HepG2 (cell line): ENCODE results near the gene ZIK1. TPM values are rescaled to one million over a fixed set of nuclear protein-coding genes. Genes with fewer than 3 reads are reported as not detected.

Source experiments
- ATAC-seq: fragments of 200-7000 bp; cut with Tn5 transposase; 3 replicates; pipeline ENCODE4 v1.9.1; 2020; ENCODE audit warnings: mild to moderate bottlenecking, moderate library complexity
- BruUV-seq: library from RNA; stranded (reverse); fragments of 400-500 nt; replicated peaks from 2 replicates; lab custom pipeline; 2021; lab: Mats Ljungman, UMichigan
- CTCF ChIA-PET: fragments of 300-600 bp; formaldehyde crosslinking; extraction: SDS; loops from one replicate; lab custom pipeline; 2021; ENCODE audit warnings: low total read pairs, inconsistent platforms, low intra/inter-chr PET ratio; lab: Yijun Ruan, JAX
- POLR2A ChIA-PET: fragments of 350-600 bp; sonication (Branson Sonifier 250); formaldehyde crosslinking; loops from one replicate; lab custom pipeline; 2020; ENCODE audit warnings: antibody characterized with exemption, inconsistent platforms; lab: Yijun Ruan, JAX
- DNase-seq: peaks from one replicate; pipeline ENCODE4 v3.0.0-alpha.2; 2015; ENCODE audit warnings: low spot score
- FAIRE-seq: peaks from 3 replicates; lab custom pipeline; 2011; peaks lifted over from hg19 to GRCh38; lab: Jason Lieb, UNC
- H2AFZ ChIP-seq: one replicate; pipeline ENCODE4 v1.6.1; 2011; ENCODE audit warnings: low read length, inconsistent platforms
- H3K27ac ChIP-seq: fragments of 300-600 bp; 3 replicates; pipeline ENCODE4 v1.8.0; 2011; ENCODE audit warnings: mixed run types, mild to moderate bottlenecking, mixed read lengths, low read length, inconsistent platforms; ENCODE audit not compliant: insufficient read depth; ENCODE audit errors: extremely low read length
- H3K27me3 ChIP-seq, 2 experiments: fragments of 200-600 bp in 1 of 2; 2 replicates in 1 of 2; 3 replicates in 1 of 2; pipeline versions ENCODE4 v1.6.0 to v1.8.0; 2011; ENCODE audit warnings: low read length in 2 of 2, mild to moderate bottlenecking in 2 of 2, moderate library complexity in 2 of 2, inconsistent platforms in 1 of 2; ENCODE audit not compliant: insufficient read depth in 2 of 2, control insufficient read depth in 1 of 2
- H3K36me3 ChIP-seq, 2 experiments: fragments of 200-600 bp in 1 of 2; replicated peaks in 1 of 2; 2 replicates in 1 of 2; 3 replicates in 1 of 2; pipeline versions ENCODE4 v1.5.1 to v1.8.0; 2011; ENCODE audit warnings: low read length in 2 of 2, inconsistent platforms in 1 of 2; ENCODE audit not compliant: insufficient read depth in 2 of 2, control insufficient read depth in 1 of 2
- H3K4me1 ChIP-seq: 2 replicates; pipeline ENCODE4 v1.5.1; 2012; ENCODE audit warnings: low read length, inconsistent platforms; ENCODE audit not compliant: insufficient read depth
- H3K4me2 ChIP-seq: 2 replicates; pipeline ENCODE4 v1.6.0; 2011; ENCODE audit warnings: low read depth, low read length, inconsistent platforms
- H3K4me3 ChIP-seq, 3 experiments: fragments of 200-600 bp in 1 of 3; sonication (generic), shearing (Covaris generic) in 1 of 3; replicated peaks in 1 of 3; 2 replicates each; pipeline ENCODE4 v1.5.1; 2011 to 2016; ENCODE audit warnings: low read length in 3 of 3, inconsistent platforms in 2 of 3, low read depth in 2 of 3, mild to moderate bottlenecking in 2 of 3, control low read depth in 1 of 3, mixed read lengths in 1 of 3; ENCODE audit not compliant: insufficient read depth in 1 of 3
- H3K79me2 ChIP-seq: one replicate; pipeline ENCODE4 v1.6.1; 2011; ENCODE audit warnings: low read length, inconsistent platforms; ENCODE audit not compliant: insufficient read depth
- H3K9ac ChIP-seq: 2 replicates; pipeline ENCODE4 v1.6.0; 2011; ENCODE audit warnings: mild to moderate bottlenecking, low read depth, low read length, inconsistent platforms; ENCODE audit not compliant: insufficient read depth
- H3K9me3 ChIP-seq: 2 replicates; pipeline ENCODE4 v1.5.1; 2012; ENCODE audit warnings: mild to moderate bottlenecking, low read length
- H4K20me1 ChIP-seq: 2 replicates; pipeline ENCODE4 v1.6.0; 2011; ENCODE audit warnings: inconsistent platforms, mild to moderate bottlenecking, low read length, moderate library complexity; ENCODE audit not compliant: insufficient read depth
- AHDC1 ChIP-seq: sonication (generic); formaldehyde crosslinking; IDR thresholded peaks from 2 replicates; pipeline ENCODE4 v1.5.1; 2020; ENCODE audit warnings: mild to moderate bottlenecking, missing genetic modification reagents, borderline replicate concordance
- ARID2 ChIP-seq: sonication (generic); formaldehyde crosslinking; IDR thresholded peaks from 2 replicates; pipeline ENCODE4 v1.8.1; 2022; ENCODE audit warnings: mild to moderate bottlenecking, missing genetic modification reagents, borderline replicate concordance
- CHD2 ChIP-seq: IDR thresholded peaks from 2 replicates; pipeline ENCODE4 v1.6.1; 2011; ENCODE audit warnings: low read depth, low read length, improper control_type of control experiment
- ELF1 ChIP-seq: sonication (generic); formaldehyde crosslinking; IDR thresholded peaks from 2 replicates; pipeline ENCODE4 v1.4.0; 2020; ENCODE audit warnings: missing genetic modification reagents
- ISL2 ChIP-seq: sonication (generic); formaldehyde crosslinking; IDR thresholded peaks from 2 replicates; pipeline ENCODE4 v1.5.0; 2020; ENCODE audit warnings: missing genetic modification reagents
- PITX1 ChIP-seq: sonication (generic); formaldehyde crosslinking; IDR thresholded peaks from 2 replicates; pipeline ENCODE4 v1.5.1; 2020; ENCODE audit warnings: mild to moderate bottlenecking, missing genetic modification reagents
- POLR2AphosphoS5 ChIP-seq: IDR thresholded peaks from 2 replicates; pipeline ENCODE4 v1.6.1; 2012; ENCODE audit warnings: low read depth, low read length
- SP4 ChIP-seq: sonication (generic); formaldehyde crosslinking; IDR thresholded peaks from 2 replicates; pipeline ENCODE4 v1.8.1; 2023; ENCODE audit warnings: mild to moderate bottlenecking, missing genetic modification reagents
- SRSF4 ChIP-seq: fragments of 200-400 bp; formaldehyde crosslinking; IDR thresholded peaks from one replicate; pipeline ENCODE4 v1.6.1; 2018; ENCODE audit warnings: mild to moderate bottlenecking, low read depth, low read length, moderate library complexity; ENCODE audit not compliant: poor library complexity, severe bottlenecking
- TIGD3 ChIP-seq: sonication (generic); formaldehyde crosslinking; IDR thresholded peaks from 2 replicates; pipeline ENCODE4 v1.5.1; 2020; ENCODE audit warnings: mild to moderate bottlenecking, missing genetic modification reagents, borderline replicate concordance
- ZNF431 ChIP-seq: sonication (generic); formaldehyde crosslinking; IDR thresholded peaks from 2 replicates; pipeline ENCODE4 v1.9.0; 2022; ENCODE audit warnings: missing genetic modification reagents, low read depth, mild to moderate bottlenecking, borderline replicate concordance
- ZNF777 ChIP-seq: sonication (generic); formaldehyde crosslinking; IDR thresholded peaks from 2 replicates; pipeline ENCODE4 v1.4.0; 2020; ENCODE audit warnings: missing genetic modification reagents
- ZSCAN25 ChIP-seq: sonication (generic); formaldehyde crosslinking; IDR thresholded peaks from 2 replicates; pipeline ENCODE4 v1.8.0; 2022; ENCODE audit warnings: mild to moderate bottlenecking, missing genetic modification reagents
- WGBS: methylation state at CpG from one replicate; pipeline ENCODE4 v1.1.6; 2017; ENCODE audit warnings: low lambda C conversion rate; 5-methylcytosine and 5-hydroxymethylcytosine counted together
- in situ Hi-C: cut with HindIII; loops from 2 replicates; pipeline ENCODE4 v1.10.0; 2017; ENCODE audit warnings: low pct_unique_long_range_greater_than_20kb; ENCODE audit not compliant: extremely low pct_ligation_motif_present
- intact Hi-C: fragments of 100-400 bp; cut with micrococcal nuclease; formaldehyde crosslinking; loops from one replicate; pipeline ENCODE4 v1.10.0; 2022; ENCODE audit not compliant: unreplicated experiment
- polyA plus RNA-seq, 8 experiments: library from polyadenylated mRNA; depleted of rRNA in 3 of 8; stranded (reverse) in 7 of 8; unstranded in 1 of 8; fragments of >200 nt; fragmentation: Illumina TruSeq in 4 of 8; extraction: Trizol in 4 of 8; gene quantifications; 2 replicates each; pipeline versions ENCODE4 v1.2.1 to v1.2.3, GENCODE V29; 2011 to 2016; ENCODE audit warnings: low read depth in 4 of 8, missing spikeins in 1 of 8, mixed read lengths in 1 of 8; ENCODE audit not compliant: insufficient read depth in 1 of 8
- total RNA-seq, 5 experiments: library from RNA; depleted of rRNA; stranded (reverse); fragments of >200 nt; fragmentation: Illumina TruSeq; extraction: Trizol; gene quantifications; 2 replicates each; pipeline ENCODE4 v1.2.3, GENCODE V29; 2016; ENCODE audit warnings: low read depth in 1 of 5
- TF ChIP-seq, protein P1 (sequence below): sonication (generic); formaldehyde crosslinking; IDR thresholded peaks from 2 replicates; pipeline ENCODE4 v1.8.1; 2023; ENCODE audit warnings: mild to moderate bottlenecking, missing genetic modification reagents, borderline replicate concordance
- TF ChIP-seq, protein P2 (sequence below): sonication (generic); formaldehyde crosslinking; IDR thresholded peaks from 2 replicates; pipeline ENCODE4 v1.8.1; 2023; ENCODE audit warnings: mild to moderate bottlenecking, moderate library complexity, missing genetic modification reagents

The ZIK1 gene
- total and polyA plus RNA-seq, 2 of the 13 experiments (the other 11 are each of a cell fraction or from before 2014, with no cell fraction given): 2.1 to 7.2 TPM

GRCh38 chr19:57559404-57560025 lies 24.4 kb upstream of the ZIK1 start, which contains the start of gene ZNF550 (continued):
- TF ChIP-seq ARID2 (no peak), ELF1 (CRISPR knock-in tag) (peak; percentile 74; the same call in 1 of the 2 replicates), SP4 (CRISPR knock-in tag) (peak; percentile 77), POLR2AphosphoS5 (peak; percentile 81)
- TF ChIP-seq, protein P1, sequence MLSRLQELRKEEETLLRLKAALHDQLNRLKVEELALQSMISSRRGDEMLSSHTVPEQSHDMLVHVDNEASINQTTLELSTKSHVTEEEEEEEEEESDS (CRISPR knock-in tag): no peak

GRCh38 chr19:57560049-57560491 lies 23.9 kb upstream of the ZIK1 start:
- CTCF ChIA-PET: no interaction called here
- H3K27ac ChIP-seq: no peak overlapping the region
- in situ Hi-C loops (no loop called here), intact Hi-C loops (no loop called here)
- no peaks in the 10 kb centered on the region; a peak in 1 of 5 replicates for H3K27me3 ChIP-seq
- POLR2A ChIA-PET: no interaction called here
- peak overlapping the region; percentile 91 for H3K4me2 ChIP-seq
- H3K4me3 ChIP-seq: peak overlapping the region; percentile 25 to 94 (median 88); a peak in 5 of 6 replicates
- H3K9ac ChIP-seq: no peak overlapping the region
- no peak overlapping the region for H2AFZ ChIP-seq
- no peak for FAIRE-seq
- peaks cover 47% of the 10 kb centered on the region for H3K9me3 ChIP-seq
- 90% methylated on average over 23 of the region's 23 CpGs for WGBS
- DNase-seq: no peak
- H3K36me3 ChIP-seq: peaks cover 5 to 12% of the 10 kb centered on the region in 2 experiments; a peak in 4 of 5 replicates
- no TSS peak for BruUV-seq
- peaks cover 23% of the 10 kb centered on the region for H3K79me2 ChIP-seq
- H4K20me1 ChIP-seq: no peaks in the 10 kb centered on the region
- no peak for ATAC-seq
- peaks cover 29% of the 10 kb centered on the region for H3K4me1 ChIP-seq
- TF ChIP-seq TIGD3 (CRISPR knock-in tag) (no peak), ZNF777 (no peak), CHD2 (no peak), PITX1 (CRISPR knock-in tag) (no peak), ZNF431 (CRISPR knock-in tag) (no peak), ZSCAN25 (CRISPR knock-in tag) (peak; percentile 7; the same call in 1 of the 2 replicates), SRSF4 (no peak), ISL2 (CRISPR knock-in tag) (0 out of 2 replicates have a peak, but pooled peaks have one; percentile 20), AHDC1 (CRISPR knock-in tag) (no peak)
- TF ChIP-seq, protein P2, sequence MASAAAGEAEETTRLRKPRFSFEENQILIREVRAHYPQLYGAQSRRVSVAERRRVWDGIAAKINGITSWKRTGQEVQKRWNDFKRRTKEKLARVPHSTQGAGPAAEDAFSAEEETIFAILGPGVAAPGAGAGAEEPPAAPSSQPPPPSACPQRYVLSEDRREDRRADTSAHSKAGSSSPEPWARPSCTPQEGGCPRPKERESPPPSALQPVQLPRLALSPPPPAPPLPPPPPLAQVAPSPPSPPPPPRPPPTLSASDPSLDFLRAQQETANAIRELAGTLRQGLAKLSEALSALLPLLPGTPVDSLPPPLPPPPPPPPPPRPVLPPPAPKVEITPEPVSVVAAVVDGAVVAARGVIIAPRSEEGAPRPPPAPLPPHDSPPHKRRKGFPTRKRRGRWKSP (CRISPR knock-in tag): no peak
